HL-60 (cell line): ENCODE data around the gene HPS3.

Experiments
- CTCF ChIP-seq: IDR thresholded peaks from one replicate; pipeline ENCODE4 v1.5.1; 2011; ENCODE audit warnings: low read length, control low read depth, inconsistent platforms; ENCODE audit not compliant: insufficient read depth
- GABPA ChIP-seq: IDR thresholded peaks from 2 replicates; pipeline ENCODE4 v1.6.1; 2012; ENCODE audit warnings: low read depth
- POLR2AphosphoS5 ChIP-seq: IDR thresholded peaks from 2 replicates; pipeline ENCODE4 v1.6.1; 2012; ENCODE audit warnings: low read depth
- REST ChIP-seq: IDR thresholded peaks from 2 replicates; pipeline ENCODE4 v1.6.1; 2012; ENCODE audit warnings: low read depth; ENCODE audit not compliant: insufficient replicate concordance
- SPI1 ChIP-seq: IDR thresholded peaks from 2 replicates; pipeline ENCODE4 v1.6.1; 2012; ENCODE audit warnings: low read depth, mild to moderate bottlenecking, borderline replicate concordance

GRCh38 chr3:149090907-149091306 is 38.5 kb upstream of the HPS3 start:
- TF ChIP-seq CTCF (no peak), GABPA (no peak), POLR2AphosphoS5 (no peak), SPI1 (no peak), REST (no peak)
